ENCODE results near the gene MFNG. TPM values are rescaled to one million over a fixed set of nuclear protein-coding genes. Genes with fewer than 3 reads are reported as not detected.

Gene MFNG
- total and polyA plus RNA-seq, 4 experiments from 2014 or later = 213 to 441 (median 278) TPM

Other genes with a start within 250 kb of the MFNG start
- gene RAC2, start 242.1 kb downstream of the MFNG start, total RNA-seq = 100 to 1,000 TPM; 304 to 318 TPM
- gene RAC2, start 242.1 kb downstream of the MFNG start, polyA plus RNA-seq = 100 to 1,000 TPM; 724 to 917 TPM
- 100 to 1,000 TPM; 169 to 177 TPM for gene CYTH4, start 203.9 kb downstream of the MFNG start, total RNA-seq
- 10 to 100 TPM; 39.4 to 57.0 TPM for gene CYTH4, start 203.9 kb downstream of the MFNG start, polyA plus RNA-seq
- gene ELFN2, start 58.9 kb downstream of the MFNG start, total RNA-seq = under 1 TPM; 0.32 to 0.55 TPM
- not detected for gene ELFN2, start 58.9 kb downstream of the MFNG start, polyA plus RNA-seq
- gene CARD10, start 33.0 kb upstream of the MFNG start, total RNA-seq = under 1 TPM; 0.42 to 0.61 TPM
- not detected for gene CARD10, start 33.0 kb upstream of the MFNG start, polyA plus RNA-seq
- not detected for gene CDC42EP1, start 74.1 kb upstream of the MFNG start, total RNA-seq
- gene CDC42EP1, start 74.1 kb upstream of the MFNG start, polyA plus RNA-seq = not detected
- gene LGALS2, start 93.7 kb upstream of the MFNG start, total RNA-seq = 1 to 10 TPM in 1 of 2 experiments, not detected in 1; 1.0 TPM
- not detected for gene LGALS2, start 93.7 kb upstream of the MFNG start, polyA plus RNA-seq
- gene GGA1, start 122.5 kb upstream of the MFNG start, total RNA-seq = 100 to 1,000 TPM; 108 to 109 TPM
- 10 to 100 TPM; 16.3 to 26.7 TPM for gene GGA1, start 122.5 kb upstream of the MFNG start, polyA plus RNA-seq
- 10 to 100 TPM; 84.0 to 89.2 TPM for gene SH3BP1, start 153.3 kb upstream of the MFNG start, total RNA-seq
- 10 to 100 TPM; 17.6 to 30.3 TPM for gene SH3BP1, start 153.3 kb upstream of the MFNG start, polyA plus RNA-seq
- 1 to 10 TPM; 7.3 to 9.8 TPM for gene PDXP, start 172.3 kb upstream of the MFNG start, total RNA-seq
- gene PDXP, start 172.3 kb upstream of the MFNG start, polyA plus RNA-seq = 1 to 10 TPM in 1 of 2 donors, under 1 TPM in 1; 0.38 to 7.1 TPM
- gene LGALS1, start 189.3 kb upstream of the MFNG start, total RNA-seq = 10 to 100 TPM; 64.8 to 68.7 TPM
- 100 to 1,000 TPM; 315 to 358 TPM for gene LGALS1, start 189.3 kb upstream of the MFNG start, polyA plus RNA-seq
- 10 to 100 TPM; 50.3 to 52.0 TPM for gene NOL12, start 200.0 kb upstream of the MFNG start, total RNA-seq
- 10 to 100 TPM; 38.8 to 51.6 TPM for gene NOL12, start 200.0 kb upstream of the MFNG start, polyA plus RNA-seq
- gene TRIOBP, start 210.7 kb upstream of the MFNG start, total RNA-seq = 10 to 100 TPM; 25.8 to 26.1 TPM
- 10 to 100 TPM in 1 of 2 donors, 1 to 10 TPM in 1; 9.2 to 13.0 TPM for gene TRIOBP, start 210.7 kb upstream of the MFNG start, polyA plus RNA-seq